ENCODE results near the gene TCERG1L. TPM values are rescaled to one million over a fixed set of nuclear protein-coding genes. Genes with fewer than 3 reads are reported as not detected.

Gene TCERG1L
- total RNA-seq, 1 donor from 2014 or later, result not detected

DNA sequence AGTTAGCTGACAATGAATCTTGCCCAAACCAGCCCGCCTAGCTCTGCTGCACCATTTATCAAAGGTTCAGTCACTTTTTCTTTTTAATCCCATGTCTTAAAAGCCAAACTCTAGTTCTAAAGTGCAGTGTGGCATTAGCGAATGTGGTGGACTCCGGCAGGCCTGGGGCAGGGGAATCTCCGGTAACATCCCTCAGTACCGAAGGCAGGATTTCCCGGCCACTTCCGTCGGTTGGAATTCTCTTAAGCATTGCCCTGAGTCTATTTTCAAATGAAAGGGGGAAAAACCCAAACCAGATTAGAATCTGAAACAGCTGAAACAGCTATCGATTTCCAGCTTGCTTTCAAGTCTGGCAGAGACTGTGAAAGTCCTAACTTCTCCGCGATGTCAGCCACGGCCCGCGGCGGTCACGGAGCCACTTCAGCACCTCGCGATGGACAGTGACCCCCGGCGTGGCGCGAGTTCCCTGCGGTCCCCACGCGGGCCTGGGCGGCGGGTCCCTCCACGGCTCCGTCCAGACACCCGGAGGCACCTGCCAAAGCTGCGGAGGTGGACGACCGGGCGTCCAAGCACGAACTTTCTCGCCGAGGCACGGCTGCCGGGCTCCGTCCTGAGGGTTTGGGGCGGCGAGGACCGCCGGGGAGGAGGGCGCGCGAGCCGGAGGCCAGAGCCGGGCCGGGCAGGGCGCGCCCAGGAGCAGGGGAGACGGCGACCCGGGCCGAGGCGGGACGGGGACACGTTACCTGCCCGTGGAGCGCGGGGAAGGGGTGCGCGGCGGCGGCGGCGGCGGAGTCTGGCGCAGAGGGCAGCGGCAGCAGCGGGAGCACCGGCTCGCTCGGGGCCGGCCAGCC is 745 bp downstream of the TCERG1L start:
- no peaks in the 10 kb centered on the region for H3K36me3 Mint-ChIP-seq (ENCODE audit: low read depth)
- peaks cover 35% of the 10 kb centered on the region for H3K27me3 Mint-ChIP-seq
- no peak overlapping the region for H3K27ac Mint-ChIP-seq
- H3K4me3 Mint-ChIP-seq, result peak overlapping the region; percentile 40
- intact Hi-C loops (cut with micrococcal nuclease), result no loop called here
- H3K4me1 Mint-ChIP-seq, result no peaks in the 10 kb centered on the region
- H3K9me3 Mint-ChIP-seq, result no peaks in the 10 kb centered on the region
- DNase-seq, result peak; percentile 60

GRCh38 chr10:131310142-131310541 is 1.4 kb downstream of the TCERG1L start:
- peaks cover 35% of the 10 kb centered on the region for H3K27me3 Mint-ChIP-seq
- no peaks in the 10 kb centered on the region for H3K9me3 Mint-ChIP-seq

DNA sequence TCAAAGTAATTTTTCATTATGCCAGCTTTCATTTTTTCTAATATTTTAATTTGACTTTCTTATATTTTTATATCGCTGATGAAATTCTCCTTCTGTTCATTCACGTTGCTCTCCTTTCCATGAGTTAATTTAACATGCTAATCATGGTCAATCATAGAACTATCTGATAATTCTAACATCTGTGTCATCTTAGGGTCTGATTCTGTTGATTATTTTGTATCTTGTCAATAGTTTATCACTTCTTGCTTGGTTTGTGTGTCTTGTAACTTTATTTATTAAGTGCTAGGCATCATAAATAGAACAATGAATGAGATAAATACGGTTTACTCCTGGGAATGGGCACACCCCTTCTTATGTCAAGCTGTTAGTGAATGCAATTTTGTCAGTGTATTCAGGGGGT is 11.0 kb downstream of the TCERG1L start:
- Mint-ChIP-seq H3K9me3 (peaks cover 6% of the 10 kb centered on the region), H3K27me3 (peaks cover 2% of the 10 kb centered on the region), H3K4me3 (no peak overlapping the region), H3K36me3 (ENCODE audit: low read depth) (no peaks in the 10 kb centered on the region), H3K27ac (no peak overlapping the region), H3K4me1 (no peaks in the 10 kb centered on the region)
- intact Hi-C loops (cut with micrococcal nuclease), result no loop called here
- no peak for DNase-seq

More at GRCh38 chr10:131310142-131310541, 1.4 kb downstream of the TCERG1L start:
- no peak overlapping the region for H3K4me3 Mint-ChIP-seq
- intact Hi-C loops (cut with micrococcal nuclease), result no loop called here
- no peak overlapping the region for H3K27ac Mint-ChIP-seq
- no peaks in the 10 kb centered on the region for H3K4me1 Mint-ChIP-seq
- no peaks in the 10 kb centered on the region for H3K36me3 Mint-ChIP-seq (ENCODE audit: low read depth)
- DNase-seq, result no peak

- DNase-seq, result no peak
- H3K27ac Mint-ChIP-seq, result no peak overlapping the region
- no peaks in the 10 kb centered on the region for H3K9me3 Mint-ChIP-seq
- peaks cover 1% of the 10 kb centered on the region for H3K27me3 Mint-ChIP-seq
- H3K4me1 Mint-ChIP-seq, result no peaks in the 10 kb centered on the region
- H3K36me3 Mint-ChIP-seq (ENCODE audit: low read depth), result no peaks in the 10 kb centered on the region
- intact Hi-C loops (cut with micrococcal nuclease), result no loop called here
- H3K4me3 Mint-ChIP-seq, result no peak overlapping the region
Measured at GRCh38 chr10:131290781-131291180, 20.7 kb downstream of the TCERG1L start.

GRCh38 chr10:131288648-131289047 is 22.9 kb downstream of the TCERG1L start:
- intact Hi-C loops (cut with micrococcal nuclease), result no loop called here
- H3K4me3 Mint-ChIP-seq, result no peak overlapping the region
- H3K36me3 Mint-ChIP-seq (ENCODE audit: low read depth), result no peaks in the 10 kb centered on the region
- no peaks in the 10 kb centered on the region for H3K9me3 Mint-ChIP-seq
- no peak overlapping the region for H3K27ac Mint-ChIP-seq
- DNase-seq, result peak; percentile 35
- H3K27me3 Mint-ChIP-seq, result peaks cover 2% of the 10 kb centered on the region
- H3K4me1 Mint-ChIP-seq, result no peaks in the 10 kb centered on the region

GRCh38 chr10:131282961-131283360 is 28.6 kb downstream of the TCERG1L start:
- Mint-ChIP-seq H3K27me3 (peaks cover 2% of the 10 kb centered on the region), H3K9me3 (no peaks in the 10 kb centered on the region), H3K36me3 (ENCODE audit: low read depth) (no peaks in the 10 kb centered on the region), H3K4me3 (no peak overlapping the region), H3K27ac (no peak overlapping the region), H3K4me1 (no peaks in the 10 kb centered on the region)
- DNase-seq, result peak; percentile 37
- intact Hi-C loops (cut with micrococcal nuclease), result no loop called here

GRCh38 chr10:131280101-131280500 is 31.4 kb downstream of the TCERG1L start:
- Mint-ChIP-seq H3K4me3 (no peak overlapping the region), H3K36me3 (ENCODE audit: low read depth) (no peaks in the 10 kb centered on the region), H3K27ac (no peak overlapping the region), H3K9me3 (no peaks in the 10 kb centered on the region), H3K4me1 (no peaks in the 10 kb centered on the region), H3K27me3 (no peaks in the 10 kb centered on the region)
- DNase-seq, result peak; percentile 22
- intact Hi-C loops (cut with micrococcal nuclease), result no loop called here

DNA sequence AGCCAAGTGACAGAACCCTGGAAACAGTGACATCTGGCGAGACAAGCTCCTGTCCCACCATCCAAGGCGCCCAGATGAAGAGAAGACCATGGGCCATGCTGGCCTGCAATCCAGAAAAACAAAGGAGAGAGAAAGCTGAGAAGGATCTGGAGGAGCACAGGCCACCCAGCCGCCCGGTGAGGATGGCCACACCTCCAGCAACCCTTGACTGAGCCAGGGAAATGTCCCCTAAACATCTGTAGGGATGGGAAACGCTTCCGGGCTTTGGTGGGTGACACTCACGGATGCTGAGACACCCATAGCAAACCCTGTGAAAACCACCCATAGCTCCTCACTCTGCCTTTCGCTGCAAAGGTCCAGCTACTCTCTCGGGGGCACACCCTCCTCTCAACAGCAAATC is 32.0 kb downstream of the TCERG1L start:
- H3K27me3 Mint-ChIP-seq, result no peaks in the 10 kb centered on the region
- H3K9me3 Mint-ChIP-seq, result no peaks in the 10 kb centered on the region
- H3K4me1 Mint-ChIP-seq, result no peaks in the 10 kb centered on the region
- DNase-seq, result no peak
- no peak overlapping the region for H3K4me3 Mint-ChIP-seq
- H3K36me3 Mint-ChIP-seq (ENCODE audit: low read depth), result no peaks in the 10 kb centered on the region
- intact Hi-C loops (cut with micrococcal nuclease), result no loop called here
- no peak overlapping the region for H3K27ac Mint-ChIP-seq

GRCh38 chr10:131277969-131278368 is 33.6 kb downstream of the TCERG1L start:
- intact Hi-C loops (cut with micrococcal nuclease), result no loop called here
- H3K4me1 Mint-ChIP-seq, result no peaks in the 10 kb centered on the region
- H3K27me3 Mint-ChIP-seq, result no peaks in the 10 kb centered on the region
- H3K9me3 Mint-ChIP-seq, result no peaks in the 10 kb centered on the region
- H3K4me3 Mint-ChIP-seq, result no peak overlapping the region
- H3K27ac Mint-ChIP-seq, result no peak overlapping the region
- H3K36me3 Mint-ChIP-seq (ENCODE audit: low read depth), result no peaks in the 10 kb centered on the region
- peak; percentile 19 for DNase-seq

DNA sequence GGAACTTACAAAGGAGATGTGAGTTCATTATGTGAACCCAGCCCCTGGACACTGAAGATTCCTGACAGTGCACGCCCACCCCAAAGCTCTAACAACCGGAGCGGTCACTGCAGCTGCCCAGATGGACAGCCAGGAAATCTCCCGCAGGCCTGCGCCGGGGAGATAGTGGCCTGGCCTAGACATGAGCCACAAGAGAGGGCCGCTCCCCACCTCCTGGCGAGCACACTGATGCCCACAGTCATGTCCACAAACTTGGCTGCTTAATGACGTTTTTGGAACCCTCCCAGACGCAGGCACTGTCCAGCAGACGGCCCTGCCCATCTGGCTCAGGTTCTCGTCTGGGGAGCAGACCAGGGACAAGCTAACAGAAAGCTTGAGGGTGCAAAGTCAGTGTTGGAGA is 34.2 kb downstream of the TCERG1L start:
- H3K4me1 Mint-ChIP-seq, result no peaks in the 10 kb centered on the region
- no peaks in the 10 kb centered on the region for H3K27me3 Mint-ChIP-seq
- intact Hi-C loops (cut with micrococcal nuclease), result no loop called here
- no peaks in the 10 kb centered on the region for H3K36me3 Mint-ChIP-seq (ENCODE audit: low read depth)
- no peak overlapping the region for H3K4me3 Mint-ChIP-seq
- peak; percentile 23 for DNase-seq
- no peaks in the 10 kb centered on the region for H3K9me3 Mint-ChIP-seq
- no peak overlapping the region for H3K27ac Mint-ChIP-seq

DNA sequence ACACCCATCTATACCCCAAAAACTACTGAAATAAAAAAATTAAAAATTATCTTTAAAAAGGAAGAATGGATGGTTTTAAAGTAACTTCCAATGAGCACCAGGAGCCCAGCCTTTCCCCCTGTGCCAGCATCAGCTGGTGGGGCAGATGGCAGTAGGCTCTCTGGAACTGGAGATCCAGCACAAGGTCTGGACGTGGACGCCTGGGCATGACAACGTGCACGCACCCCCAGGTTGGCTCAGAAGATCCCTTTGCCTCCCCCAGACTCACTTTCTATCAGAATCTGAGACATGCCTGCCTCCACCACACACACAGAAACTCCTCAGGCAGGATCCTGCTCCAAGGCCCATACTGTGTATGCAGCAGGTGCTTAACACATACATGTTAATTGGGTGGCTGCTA is 35.8 kb downstream of the TCERG1L start:
- no peaks in the 10 kb centered on the region for H3K9me3 Mint-ChIP-seq
- H3K36me3 Mint-ChIP-seq (ENCODE audit: low read depth), result no peaks in the 10 kb centered on the region
- H3K27me3 Mint-ChIP-seq, result no peaks in the 10 kb centered on the region
- no peaks in the 10 kb centered on the region for H3K4me1 Mint-ChIP-seq
- intact Hi-C loops (cut with micrococcal nuclease), result no loop called here
- no peak overlapping the region for H3K4me3 Mint-ChIP-seq
- peak; percentile 14 for DNase-seq
- H3K27ac Mint-ChIP-seq, result no peak overlapping the region

DNA sequence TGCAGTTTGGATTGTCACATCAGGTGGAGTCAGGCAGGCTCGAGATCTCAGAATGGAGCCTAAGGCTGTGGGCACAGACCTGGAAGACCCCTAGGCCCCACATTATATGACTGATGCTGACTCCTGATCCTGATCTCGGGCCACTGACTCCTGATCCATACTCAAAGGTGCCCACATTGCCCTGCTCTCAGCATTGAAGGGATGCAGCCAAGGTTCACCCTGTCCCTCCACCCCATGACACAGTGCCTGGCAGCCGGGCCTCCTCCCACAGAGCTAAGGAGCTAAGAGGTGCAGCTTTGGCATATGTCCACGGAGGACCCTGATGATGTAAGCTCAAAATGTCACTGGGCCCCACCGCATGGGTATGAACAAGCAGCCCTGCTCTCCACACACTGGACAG is 36.6 kb downstream of the TCERG1L start:
- intact Hi-C loops (cut with micrococcal nuclease), result no loop called here
- Mint-ChIP-seq H3K36me3 (ENCODE audit: low read depth) (no peaks in the 10 kb centered on the region), H3K9me3 (no peaks in the 10 kb centered on the region), H3K4me1 (no peaks in the 10 kb centered on the region), H3K4me3 (no peak overlapping the region), H3K27ac (no peak overlapping the region), H3K27me3 (no peaks in the 10 kb centered on the region)
- DNase-seq, result no peak

GRCh38 chr10:131274133-131274880 is 37.2 kb downstream of the TCERG1L start:
- Mint-ChIP-seq H3K27ac (no peak overlapping the region), H3K4me1 (no peaks in the 10 kb centered on the region), H3K9me3 (no peaks in the 10 kb centered on the region), H3K4me3 (no peak overlapping the region), H3K36me3 (ENCODE audit: low read depth) (no peaks in the 10 kb centered on the region), H3K27me3 (no peaks in the 10 kb centered on the region)
- intact Hi-C loops (cut with micrococcal nuclease), result no loop called here
- no peak for DNase-seq

DNA sequence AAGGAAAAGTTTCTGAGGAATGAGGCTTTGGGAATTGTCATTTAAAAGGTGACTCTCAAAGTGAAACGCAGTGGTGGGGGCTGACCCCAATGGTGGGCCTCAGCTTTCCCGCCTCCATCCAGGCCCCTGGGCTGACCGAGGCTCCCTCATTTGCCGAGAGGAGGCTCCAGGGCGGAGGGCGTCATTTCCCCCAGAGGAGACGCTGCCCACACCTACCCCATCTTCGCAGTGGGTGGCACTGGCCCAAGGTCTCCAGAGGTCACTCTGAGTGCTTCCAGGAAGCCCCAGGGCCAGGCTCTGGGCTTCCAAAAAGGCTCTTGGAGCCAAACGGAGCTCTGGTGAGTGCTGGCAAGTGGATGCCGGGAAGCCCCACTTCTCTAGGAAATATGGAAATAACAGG is 38.0 kb downstream of the TCERG1L start:
- no peaks in the 10 kb centered on the region for H3K27me3 Mint-ChIP-seq
- no peak for DNase-seq
- H3K4me3 Mint-ChIP-seq, result no peak overlapping the region
- no peaks in the 10 kb centered on the region for H3K36me3 Mint-ChIP-seq (ENCODE audit: low read depth)
- intact Hi-C loops (cut with micrococcal nuclease), result no loop called here
- H3K9me3 Mint-ChIP-seq, result no peaks in the 10 kb centered on the region
- no peaks in the 10 kb centered on the region for H3K4me1 Mint-ChIP-seq
- no peak overlapping the region for H3K27ac Mint-ChIP-seq

All from activated CD4-positive, alpha-beta T cell treated with anti-CD3 and anti-CD28 coated beads, Interleukin-2, amount 10 ng/mL, durations not matched to agents 24 days and 14 days (primary cell).